Measurements from ENCODE around the gene PTPN3.

The PTPN3 gene

GRCh38 chr9:109476642-109477257 is 21.4 kb downstream of the PTPN3 start:
- no peak for DNase-seq

GRCh38 chr9:109475526-109475925 is 22.6 kb downstream of the PTPN3 start:
- no peak for DNase-seq

- no peak for DNase-seq
These were observed 23.2 kb downstream of the PTPN3 start for GRCh38 chr9:109474944-109475343.

DNA sequence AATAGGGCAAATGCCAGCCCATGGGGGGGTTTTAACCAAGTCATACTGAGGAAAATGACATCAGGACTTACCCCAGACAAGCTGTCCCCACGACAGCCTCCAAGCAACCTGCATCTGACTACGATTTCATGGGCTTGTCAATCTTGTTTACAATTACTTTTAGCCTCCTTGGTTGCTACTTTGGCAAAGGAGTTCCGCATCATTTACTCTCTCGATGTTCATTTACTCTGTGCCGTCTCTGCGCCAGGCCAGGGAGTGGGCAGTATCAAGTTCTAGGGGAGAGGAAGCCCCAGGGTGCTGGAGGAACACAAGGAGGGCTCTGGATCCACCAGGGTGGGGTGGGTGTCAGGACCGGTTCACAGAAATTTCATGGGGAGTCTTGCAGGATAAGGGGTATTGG is 23.9 kb downstream of the PTPN3 start:
- DNase-seq = no peak

- DNase-seq = no peak
These were observed 24.8 kb downstream of the PTPN3 start for GRCh38 chr9:109473329-109473728.

GRCh38 chr9:109471475-109472393 is 26.4 kb downstream of the PTPN3 start:
- DNase-seq = no peak

DNA sequence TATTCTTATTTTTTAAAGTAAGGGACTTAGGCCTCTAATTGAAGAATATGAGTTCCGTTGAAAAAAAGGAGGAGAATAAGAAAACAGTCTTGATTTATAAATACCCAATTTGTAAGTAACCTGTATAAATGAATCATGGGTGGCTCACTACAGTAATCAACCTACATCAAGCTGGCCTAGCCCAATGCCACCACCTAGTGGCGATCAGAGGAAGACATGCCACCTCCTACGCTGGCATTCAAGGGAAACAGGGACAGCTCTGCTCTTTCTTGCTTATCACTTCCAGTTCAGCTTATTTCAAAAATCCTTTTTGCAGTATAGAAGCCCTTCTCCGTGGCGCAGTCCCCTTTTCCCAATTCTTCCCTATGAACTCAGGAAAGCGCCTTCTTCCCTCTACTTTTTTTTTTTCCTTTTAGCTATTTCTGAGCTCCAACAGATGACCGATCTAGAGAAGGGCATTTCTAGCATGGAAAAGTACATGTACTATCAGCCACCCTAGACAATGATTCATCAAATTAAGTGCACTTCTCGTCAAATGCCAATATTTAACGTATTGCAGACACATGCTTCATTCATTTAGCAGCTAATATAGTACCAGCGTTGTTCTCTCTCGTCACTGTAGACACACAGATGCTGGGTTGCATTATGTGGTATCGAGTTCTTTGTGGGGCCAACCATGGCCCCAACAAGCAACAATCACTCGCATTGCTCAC is 28.3 kb downstream of the PTPN3 start:
- DNase-seq = peak; percentile 24

GRCh38 chr9:109468927-109469326 is 29.2 kb downstream of the PTPN3 start:
- DNase-seq = no peak

- DNase-seq = no peak
These were observed 30.2 kb downstream of the PTPN3 start for GRCh38 chr9:109467936-109468335.

- no peak for DNase-seq
These were observed 31.2 kb downstream of the PTPN3 start for GRCh38 chr9:109466623-109467590.

DNA sequence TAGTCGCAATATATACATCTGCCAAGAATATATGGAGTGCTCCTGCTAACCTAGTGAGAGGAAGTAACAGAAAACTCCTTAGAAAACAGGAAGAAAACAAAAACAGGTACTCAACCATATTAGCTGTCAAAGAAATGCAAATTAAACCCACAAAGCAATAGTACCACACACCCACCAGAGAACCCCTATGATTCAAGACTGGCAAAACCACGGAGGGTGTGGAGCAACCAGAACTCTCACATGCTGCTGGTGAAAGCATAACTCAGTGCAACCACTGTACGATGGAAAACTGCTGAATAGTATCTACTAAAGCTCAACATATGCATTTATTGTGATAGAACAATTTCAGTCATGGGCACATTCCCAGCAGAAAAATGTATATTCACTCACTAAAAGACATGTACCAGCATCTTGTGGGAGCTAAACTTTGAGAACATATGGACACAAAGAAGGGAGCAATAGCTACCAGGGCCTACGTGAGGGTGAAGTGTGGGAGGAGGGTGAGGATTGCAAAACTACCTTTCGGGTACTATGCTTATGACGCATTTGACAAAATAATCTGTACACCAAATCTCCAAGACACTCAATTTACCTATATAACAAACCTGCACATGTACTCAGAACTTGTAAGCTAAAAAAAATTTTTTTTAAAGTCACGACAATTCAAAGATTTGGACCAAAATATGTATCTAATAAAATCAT is 34.0 kb downstream of the PTPN3 start:
- DNase-seq = no peak

DNA sequence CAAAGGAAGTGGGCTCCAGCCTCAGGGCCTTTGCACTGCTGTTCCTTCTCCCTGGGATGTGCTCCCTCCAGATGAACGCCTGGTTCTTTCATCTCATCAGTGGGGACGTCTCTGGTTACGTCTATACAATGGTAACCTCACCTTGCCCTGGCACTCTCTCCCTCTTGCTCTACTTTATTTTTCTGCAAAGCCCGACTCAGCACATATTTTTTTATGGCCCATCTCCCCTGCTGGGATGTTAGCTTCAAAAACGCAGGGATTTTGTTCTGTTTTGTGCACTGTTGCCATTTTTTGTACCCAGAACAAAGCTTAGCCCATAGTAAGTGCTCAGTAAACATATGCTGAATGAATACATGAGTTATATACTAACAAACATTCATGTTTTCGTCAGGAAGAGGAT is 37.5 kb downstream of the PTPN3 start:
- DNase-seq = no peak

DNA sequence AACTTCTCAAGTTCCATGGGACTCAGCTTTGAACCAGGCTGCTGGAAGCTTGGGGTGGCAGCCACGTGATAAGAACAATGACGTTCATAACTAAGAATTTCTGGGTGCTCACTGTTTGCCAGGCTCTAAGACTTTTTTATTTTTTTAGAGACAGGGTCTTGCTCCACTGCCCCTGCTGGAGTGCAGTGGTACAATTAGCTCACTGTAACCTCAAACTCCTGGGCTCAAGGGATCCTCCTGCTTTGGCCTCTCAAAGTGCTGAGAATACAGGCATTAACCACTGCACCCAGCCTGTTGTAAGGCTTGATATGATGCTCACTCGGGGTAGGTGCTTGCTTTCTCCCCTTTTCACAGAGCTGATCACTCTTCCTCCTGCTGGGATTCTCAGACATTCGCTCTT is 38.7 kb downstream of the PTPN3 start:
- DNase-seq = no peak

DNA sequence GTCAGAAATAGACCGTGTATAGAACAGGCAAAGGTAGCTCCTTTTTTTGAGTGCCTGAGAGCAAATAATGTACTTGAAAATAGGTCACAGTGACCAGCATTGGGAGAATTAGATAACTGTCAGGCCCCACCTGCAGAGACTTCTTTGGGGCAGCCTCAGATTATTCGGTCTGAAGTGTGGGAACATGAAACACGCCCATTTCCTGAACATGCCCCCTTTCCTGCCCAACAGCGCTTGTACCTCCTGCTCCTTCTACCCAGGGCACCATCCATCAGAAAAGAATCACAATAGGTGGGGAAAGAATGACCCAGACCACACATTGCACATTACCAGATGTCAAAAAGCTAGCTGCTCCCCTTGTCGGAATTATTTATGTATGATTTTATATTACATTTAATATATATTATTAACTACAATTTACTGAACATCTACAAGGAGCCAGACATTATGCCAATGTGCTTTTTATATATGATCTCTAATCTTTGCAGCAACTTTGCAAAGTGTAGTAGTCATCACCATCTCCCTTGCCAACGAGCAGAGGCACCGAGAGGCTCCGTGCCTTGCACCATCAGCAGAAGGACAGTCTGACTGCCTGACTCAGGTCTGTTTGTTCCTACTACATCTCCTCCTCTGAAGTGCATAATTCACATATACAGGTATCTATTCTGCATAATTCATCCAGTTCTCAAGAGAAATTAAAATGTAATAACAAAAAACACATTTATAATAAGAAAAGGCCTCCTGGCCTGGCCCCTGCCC is 39.5 kb downstream of the PTPN3 start:
- no peak for DNase-seq

DNA sequence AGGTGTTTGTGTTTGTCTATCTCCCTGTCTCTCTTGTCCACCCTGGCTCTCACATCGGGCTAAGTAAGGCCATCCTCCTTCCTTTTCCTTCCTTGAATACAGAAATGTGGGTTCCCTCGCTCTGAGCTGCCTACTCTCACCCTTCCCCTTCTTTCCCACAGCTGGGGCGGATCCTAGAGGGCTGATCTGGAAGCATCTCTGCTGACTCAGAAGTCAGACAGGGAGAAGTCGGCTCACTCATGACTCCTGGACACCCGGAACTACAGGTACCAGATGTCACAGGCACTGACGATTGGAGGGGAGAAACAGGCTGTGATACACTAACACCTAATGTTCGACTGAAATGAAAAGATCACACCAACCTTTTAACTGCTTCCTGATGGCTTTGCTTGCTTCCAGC is 41.3 kb downstream of the PTPN3 start:
- DNase-seq = no peak

DNA sequence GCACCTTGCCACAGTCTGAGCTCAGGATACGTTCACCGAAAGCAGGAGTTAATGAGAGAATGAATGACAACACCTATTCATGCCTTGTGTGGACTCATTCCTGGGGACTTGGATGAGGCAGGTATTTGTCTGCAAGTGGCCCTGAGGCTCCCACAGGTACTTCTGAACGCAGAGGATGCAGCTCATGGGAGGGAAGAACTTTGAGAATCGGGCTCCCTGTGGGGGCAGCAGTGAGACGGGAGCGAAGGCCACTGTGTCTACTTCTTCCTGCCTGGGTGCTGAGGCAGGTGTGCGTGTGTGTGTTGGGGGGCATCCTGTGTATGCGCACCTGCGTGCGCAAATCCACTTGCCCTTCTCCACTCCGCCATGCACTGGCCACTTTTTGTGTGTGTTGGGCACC is 42.2 kb downstream of the PTPN3 start:
- no peak for DNase-seq

GRCh38 chr9:109455391-109455790 is 42.7 kb downstream of the PTPN3 start:
- DNase-seq = no peak

DNA sequence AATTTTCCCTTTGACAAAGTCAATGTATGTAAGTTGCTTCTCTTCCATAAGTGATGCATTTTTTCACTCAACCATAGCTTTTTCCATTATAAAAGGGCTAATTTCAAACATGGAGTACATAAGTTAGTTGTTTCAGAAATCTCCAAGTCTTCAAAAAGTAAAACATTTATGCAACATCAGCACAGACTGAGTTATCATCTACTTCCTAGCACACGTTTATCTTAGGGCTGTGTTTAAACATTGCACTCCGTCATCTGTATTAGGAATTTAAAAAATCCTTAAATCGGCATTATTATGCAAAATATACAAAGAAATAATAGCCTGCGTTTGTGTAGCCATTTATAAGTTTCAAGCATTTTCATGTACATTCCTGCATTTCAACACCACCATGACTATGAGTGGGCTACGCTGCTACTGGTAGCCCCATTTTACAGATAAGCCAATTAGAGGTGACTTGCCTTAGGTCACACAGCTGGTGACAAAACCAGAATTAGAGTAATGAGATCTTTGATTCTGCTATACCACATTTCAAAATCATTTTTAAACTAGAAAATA is 43.4 kb downstream of the PTPN3 start:
- no peak for DNase-seq

GRCh38 chr9:109454041-109454440 is 44.1 kb downstream of the PTPN3 start:
- DNase-seq = no peak

DNA sequence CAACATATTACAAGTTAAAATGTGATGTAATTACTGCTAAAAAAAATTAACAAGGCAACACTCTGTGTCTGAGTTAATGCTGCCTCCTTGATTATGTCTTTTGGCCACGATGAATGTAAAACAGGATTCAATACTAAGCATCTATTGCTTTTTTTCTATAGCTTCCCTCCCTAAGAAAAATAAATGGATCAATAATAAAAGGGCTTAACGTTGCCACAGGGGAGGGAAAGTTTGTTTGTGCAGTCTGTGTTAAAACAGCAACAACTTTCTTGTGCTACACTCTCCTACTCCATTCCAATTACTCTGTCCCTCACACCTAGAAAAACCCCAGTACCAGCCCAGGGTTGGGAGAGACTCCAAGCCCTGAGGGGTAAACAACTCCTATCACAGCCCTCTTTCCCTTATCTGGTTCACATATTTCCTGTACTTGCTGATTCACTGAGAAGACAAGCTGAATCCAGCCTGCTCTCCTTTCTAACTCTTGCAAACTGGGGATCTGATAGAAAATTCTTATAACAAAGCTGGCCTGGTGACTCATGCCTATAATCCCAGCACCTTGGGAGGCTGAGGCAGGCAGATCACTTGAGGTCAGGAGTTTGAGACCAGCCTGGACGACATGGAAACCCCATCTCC is 44.8 kb downstream of the PTPN3 start:
- no peak for DNase-seq
